ENCODE results near the gene LRMDA.

The LRMDA gene

DNA sequence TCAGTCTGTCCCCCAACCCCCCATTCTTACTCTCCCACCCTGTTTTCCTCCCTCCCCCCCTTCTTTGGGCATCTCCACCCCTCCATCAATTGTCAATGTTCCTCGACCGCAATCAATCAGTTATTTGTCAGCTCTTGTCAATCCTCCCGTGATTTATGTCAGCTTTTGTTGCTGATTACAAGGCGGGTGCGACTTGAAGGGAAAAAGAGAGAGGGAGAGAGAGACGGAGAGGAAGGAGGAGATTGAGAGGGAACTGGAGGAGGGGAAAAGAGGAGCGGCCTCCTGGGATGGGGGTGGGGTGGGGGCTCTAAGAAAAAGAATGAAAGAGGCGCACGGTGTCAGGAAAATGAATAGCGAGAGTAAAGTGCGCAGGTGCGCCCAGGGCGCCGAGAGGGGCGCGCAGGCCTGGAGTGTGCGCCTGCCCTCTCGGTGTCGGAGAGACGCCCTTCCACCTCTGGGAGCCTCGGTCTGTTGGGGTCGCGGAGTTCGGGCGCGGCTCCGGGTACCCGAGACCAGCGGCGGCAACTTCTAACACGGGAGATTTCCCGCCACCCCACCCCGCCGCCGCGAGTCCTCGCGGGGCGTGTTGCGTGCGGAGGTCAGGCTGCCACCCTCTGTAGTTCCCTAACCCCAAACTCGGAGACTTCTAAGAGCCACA, 28.8 kb upstream of the LRMDA start:
- no peak for DNase-seq

DNA sequence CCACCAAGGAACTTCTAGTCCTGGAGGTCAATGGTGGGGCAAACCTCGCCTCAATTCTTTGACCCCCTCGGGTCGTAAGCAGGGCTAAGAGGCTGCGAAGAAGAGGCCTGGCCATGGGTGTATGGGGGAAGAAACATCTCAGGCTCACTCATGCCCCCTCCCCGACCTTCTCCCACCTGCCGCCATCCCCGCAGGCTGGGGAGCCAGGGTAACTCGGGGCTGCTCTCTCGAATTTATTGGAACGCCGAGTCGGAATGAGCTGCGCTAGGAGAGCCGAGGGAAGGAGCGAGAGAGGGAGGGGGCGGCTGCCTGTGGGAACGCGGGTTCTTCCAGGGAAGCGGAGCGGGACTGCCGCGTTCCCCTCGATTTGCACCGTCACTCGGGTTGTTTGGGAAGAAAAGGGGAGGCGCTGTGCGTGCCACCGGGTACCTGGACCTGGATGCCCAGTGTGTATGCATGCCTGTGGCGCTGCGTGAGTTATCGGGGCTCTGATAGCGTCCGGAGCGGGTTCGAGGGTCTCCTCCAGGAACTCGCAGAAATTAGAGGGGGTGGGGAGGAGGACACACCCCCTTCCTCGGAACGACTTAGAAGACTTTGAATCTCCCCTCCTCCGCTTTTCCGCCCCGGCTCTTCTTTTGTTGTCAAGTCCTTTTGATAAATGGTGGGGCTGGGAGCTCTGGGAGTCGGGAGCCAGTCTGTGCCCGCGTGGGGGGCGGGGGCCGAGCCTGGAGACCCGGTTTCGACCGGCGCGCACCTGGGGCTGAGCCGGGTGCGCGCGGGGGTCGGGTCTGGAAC, 28.1 kb upstream of the LRMDA start:
- DNase-seq: no peak

DNA sequence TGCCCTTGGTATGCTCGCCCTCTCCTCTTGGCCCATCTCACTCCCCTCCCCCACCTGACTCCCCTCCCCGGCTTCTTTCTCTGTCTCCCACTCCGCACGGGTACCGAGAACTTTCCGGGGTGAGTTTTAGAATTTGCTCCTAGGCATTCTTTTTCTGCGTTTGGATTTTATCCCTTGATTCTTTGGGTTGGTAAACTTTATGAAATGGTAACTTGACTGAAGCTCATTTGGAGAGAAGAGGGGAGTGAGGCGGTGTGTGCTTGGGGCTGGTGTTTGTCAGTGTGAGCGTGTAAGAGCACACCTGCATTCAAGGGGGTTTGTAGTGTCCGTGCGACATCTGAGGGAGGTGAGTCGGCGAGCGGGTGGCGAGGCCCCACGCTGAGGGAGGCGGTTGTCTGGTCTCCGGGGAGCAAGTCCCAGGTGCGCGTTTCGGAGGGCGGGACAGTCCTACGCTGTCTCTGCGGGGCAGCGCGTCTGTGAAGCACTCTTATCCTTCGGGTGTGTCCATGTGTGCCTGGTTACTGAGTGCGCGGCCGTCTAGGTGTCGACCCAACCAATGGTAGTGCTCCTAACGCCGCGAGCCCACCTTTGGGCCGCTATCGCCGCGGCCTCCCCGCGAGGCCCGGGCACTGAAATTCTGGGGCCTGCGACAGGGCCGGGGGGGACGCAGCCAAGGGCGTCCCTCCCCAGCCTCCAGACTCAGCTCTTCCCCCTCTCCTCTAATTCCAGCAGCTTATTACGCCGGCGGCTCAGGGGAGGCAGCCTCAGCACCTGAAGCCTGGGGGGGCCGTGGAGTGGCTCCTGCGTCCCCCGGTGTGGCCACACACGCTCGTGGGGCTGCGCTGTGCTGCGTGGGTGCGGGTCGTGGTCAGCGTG, 27.2 kb upstream of the LRMDA start:
- DNase-seq: no peak

DNA sequence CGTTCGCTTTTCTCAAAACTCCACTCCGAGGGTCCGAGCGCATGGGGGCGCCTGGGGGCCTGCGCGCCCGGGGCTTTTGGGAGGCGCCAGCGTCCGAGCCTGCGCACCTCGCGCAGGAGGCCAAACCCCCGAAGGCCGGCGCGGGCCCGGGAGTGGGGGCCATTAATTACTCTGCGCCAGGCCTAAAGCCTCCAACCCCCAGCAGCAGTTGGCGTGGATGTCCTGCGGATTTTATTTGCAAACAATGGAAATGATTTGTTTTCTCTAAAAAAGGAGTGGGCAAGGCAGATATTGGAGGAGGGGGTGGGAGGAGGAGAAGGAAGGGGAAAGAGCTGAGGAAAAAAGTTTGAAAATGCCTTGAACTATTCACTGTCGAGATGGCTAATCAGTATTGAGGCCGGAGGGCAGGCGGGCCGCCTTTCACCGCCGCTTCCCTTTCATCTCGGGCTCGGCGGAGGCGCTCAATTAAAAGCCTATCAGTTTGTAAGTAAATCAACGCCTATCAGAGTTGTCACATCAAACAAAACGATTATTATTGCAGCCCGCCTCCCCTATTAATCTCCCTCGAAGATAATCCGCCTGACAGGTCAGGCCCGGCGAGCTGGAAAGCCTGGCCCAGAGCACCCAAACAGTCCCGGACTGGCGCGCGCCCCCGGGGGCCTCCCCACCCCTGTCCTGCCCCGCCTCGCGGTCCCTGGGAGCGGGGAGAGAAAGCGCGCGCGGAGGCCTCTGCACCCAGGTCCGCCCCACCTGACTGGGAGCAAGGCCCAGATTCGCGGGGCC, 26.4 kb upstream of the LRMDA start:
- DNase-seq: no peak

DNA sequence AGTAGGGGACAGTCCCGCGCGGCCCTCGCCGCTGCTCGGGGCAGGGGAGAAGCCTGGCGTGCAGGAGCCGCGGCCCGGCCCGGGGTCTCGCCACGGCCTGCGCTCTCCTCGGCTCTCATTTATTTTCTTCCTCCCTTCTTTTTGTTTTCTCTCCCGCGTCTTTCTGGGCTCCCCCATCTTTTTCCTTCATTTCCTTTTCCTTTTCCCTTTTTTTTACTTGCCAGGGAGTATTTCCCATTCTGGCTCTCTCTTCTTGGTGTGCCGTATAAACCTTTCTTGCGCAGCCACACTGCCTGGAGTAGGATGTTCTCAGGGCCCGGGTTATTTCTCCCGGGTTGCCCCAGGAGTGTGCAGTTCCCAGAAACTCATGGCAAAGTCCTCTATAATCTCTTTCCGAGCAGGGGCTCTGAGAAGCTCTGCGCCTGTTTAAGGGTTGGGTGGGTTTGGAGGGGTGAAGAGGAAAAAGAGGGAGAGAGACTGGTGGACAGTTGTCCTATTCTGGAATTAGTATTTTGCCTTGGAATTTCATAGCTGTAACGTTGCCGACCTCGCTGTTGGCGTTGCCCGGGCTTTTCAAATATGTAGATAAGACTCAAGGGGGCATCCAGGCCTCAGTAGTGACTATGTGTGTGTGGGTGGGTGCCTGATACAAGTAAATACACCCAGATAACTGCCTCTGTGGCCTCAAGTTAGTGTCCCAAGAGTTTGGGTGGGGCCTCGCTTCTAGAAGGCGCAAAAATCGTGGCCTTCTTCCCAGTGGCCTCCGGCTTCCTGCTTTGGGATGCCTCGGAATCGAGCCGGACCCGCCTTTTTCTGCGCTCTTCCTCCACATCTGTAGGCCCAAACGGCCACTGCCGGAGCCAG, 25.6 kb upstream of the LRMDA start:
- DNase-seq: no peak

DNA sequence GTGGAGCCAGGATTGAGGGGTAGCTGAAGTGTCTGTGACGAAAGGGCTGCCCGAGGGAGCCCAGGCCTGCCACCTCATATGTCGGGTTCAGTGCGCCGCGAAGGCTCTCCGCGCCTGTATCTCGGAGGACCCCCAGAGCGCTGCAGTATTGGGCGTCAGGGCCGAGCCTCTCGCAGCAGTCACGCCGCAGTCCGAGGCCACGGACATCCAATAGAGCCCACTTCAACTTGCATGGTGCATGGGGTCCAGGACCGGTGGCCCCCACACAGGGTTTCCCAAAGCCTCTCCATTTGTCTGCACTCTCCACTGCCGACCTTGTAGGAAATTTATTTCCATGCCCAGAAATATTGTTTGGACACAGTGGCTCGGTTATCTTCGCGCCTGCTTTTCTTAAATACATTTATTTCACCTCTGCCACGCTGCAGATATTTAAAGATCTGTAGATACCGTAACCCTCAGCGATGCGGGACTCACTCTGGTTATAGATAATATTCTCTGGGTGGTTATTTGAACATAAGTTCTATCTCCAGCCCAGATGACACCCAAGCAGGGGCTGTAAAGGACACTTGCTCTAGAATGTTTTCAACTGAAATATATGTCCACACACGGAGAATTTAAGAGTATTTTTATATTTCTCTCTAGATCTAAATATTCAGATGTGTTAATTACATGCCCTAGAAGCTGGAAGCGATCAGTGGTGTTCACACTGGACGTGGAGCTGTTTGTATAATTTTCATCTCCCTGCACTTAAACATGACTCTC, 24.8 kb upstream of the LRMDA start:
- DNase-seq: no peak

DNA sequence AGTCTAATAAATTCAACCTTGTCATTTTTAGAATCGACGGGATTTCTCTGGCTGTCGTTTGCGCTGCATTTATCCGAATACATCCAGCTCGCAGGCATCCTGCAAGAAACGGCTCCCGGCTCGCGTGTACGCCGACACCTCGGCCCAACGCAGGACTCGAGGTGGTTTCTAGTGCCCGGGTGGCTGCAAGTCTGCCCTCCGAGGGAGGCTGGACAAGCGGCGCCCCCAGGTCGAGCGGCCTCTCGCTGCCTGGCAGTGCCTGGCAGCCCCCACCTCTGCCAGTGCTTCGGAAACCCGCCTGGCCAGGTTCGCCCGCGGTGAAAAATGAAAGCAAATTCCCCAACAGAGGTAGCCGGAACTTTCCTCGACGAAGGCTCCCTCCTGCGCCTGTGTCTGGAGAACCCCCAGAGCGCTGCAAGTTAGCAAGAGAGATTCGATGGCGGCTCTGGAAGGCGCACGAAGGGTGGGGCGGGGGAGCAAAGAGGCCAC, 24.2 kb upstream of the LRMDA start:
- DNase-seq: no peak

DNA sequence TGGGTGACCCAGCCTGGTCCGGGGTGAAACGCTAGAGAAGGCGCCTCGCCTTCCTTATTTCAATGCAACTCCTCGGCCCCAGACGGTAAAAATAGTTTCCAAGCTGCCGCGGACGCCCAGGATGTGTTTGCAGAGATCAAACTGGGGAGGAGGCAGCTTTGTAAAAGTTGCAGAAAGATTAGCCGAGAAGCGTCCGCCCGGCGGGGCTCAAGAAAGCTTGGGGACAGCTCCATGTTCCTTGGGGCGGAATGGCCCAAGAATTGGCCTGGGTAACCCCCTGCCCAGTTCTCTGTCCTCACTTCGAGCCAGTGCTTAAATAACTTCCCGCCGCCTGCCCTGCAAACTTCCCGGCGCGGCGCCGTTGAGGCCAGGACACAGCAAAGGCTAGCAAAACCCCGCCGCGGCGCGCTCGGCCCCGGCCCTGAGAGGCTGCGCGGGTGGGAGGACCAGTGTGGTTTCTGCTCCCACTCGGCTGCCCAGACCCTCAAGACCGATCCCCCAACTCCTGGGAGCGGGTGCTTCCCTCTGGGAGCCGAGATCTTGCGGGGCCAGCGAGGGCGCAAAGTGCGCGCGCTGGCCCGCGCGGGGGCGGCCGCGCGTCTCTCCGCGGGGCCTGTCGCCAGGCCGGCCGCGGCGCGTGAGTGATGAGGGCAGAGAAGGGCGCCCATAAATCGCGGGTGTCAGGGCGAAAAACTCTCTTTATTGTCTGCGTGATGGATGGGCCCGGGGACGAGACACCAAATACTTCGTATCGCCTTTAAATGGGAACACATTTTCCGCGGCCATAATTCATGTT, 23.5 kb upstream of the LRMDA start:
- no peak for DNase-seq

DNA sequence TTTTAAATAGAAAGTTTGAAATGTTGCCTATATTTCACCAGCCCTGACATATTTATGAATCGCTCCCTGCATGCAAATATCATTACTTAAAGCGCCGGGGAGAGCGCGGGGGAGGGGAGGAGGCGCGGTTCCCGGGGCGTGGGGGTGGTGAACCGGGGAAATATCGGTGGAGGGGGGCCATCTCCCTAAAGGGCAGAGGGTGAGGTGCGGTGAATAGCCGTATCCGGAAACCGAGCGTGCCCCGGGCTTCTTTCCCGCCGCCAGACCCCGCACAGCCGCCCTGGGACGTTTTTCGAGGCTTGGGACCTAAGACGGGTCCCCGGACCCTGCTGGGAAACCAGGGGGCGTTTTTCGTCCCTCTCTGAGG, 22.9 kb upstream of the LRMDA start:
- no peak for DNase-seq

DNA sequence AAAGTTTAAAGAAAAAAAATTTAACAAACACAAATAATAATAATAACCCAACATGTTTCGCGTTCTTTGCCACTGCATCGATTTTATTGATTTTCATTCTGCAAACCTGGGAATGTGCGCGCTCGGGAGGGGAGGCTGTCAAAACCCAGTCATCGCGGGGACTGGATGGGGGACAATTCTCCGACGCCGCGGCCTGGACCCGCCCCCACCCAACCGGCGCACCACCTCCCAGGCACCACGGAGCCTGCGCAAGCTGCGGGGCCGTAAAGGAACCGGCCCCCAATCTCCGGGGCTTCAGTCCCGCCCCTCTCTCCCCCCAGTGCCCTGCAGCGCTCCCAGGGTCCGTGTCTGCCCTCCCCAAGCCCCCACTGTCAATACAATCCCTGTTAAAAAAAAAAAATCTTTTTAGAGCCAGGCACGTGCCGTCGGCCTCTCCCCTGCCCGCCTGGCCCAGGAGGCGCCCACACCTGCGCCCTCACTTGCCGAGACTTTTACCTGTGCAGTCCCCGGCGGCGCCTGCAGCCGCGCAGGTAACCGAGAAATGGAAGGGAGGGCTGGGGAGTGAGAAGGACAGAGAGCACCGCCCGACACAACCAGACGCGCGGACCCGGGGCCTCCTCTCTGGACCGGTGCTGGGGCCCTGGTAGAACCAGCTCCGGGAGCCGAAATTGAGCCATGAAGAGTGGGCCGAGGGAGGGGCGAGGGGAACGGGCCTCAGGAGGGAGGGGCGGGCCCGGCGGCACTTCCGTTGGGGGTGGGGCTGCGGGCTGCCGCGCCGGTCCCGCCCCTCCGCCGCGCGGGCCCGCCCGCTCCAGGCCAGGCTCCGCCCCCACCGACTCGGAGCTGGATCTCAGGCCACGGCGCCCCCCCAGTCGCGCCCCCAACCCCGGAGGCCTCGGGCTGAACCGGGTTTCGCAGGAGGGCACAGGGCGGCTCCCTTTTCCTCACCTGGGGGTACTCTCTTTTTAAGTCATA, 22.2 kb upstream of the LRMDA start:
- no peak for DNase-seq

DNA sequence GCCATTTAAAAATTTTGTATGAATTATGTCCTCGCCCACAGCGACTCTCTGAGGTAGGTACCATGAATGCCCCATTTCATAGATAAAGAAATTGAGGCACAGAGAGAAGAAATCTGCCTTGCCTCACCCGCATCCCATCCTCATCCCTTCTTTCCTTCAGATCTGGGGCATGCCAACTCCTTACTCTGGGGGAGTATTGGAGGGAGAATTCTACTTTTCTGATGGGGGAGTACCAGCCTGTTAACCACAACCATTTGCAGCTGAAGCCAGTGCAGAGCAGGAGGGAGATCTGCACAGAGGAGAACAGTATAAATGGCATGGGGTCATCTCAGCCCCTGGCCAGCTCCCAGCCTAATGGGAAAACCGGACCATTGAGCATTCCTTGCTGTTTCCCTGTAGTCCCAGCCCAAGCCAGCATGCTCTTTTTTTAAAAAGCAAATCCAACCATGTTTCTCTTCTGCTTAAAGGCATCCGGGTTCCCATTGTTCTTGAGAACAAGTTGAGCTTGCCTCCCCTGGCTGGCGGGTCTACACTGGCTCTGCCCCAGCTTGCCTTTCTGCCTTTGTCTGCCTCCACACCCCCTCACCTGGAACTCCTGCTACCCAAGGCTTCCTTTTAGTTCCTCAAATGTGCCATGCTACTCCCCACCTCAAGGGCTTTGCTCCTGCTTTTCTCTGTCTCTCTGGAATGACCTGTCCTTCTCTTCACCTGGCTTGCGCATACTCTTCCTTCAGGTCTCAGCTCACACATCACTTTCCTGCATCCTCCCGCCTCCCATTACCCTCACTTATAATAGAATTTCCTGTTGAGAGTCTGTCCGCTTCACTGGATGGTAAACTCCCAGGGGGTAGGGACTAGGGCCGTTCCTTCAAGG, 21.1 kb upstream of the LRMDA start:
- no peak for DNase-seq

DNA sequence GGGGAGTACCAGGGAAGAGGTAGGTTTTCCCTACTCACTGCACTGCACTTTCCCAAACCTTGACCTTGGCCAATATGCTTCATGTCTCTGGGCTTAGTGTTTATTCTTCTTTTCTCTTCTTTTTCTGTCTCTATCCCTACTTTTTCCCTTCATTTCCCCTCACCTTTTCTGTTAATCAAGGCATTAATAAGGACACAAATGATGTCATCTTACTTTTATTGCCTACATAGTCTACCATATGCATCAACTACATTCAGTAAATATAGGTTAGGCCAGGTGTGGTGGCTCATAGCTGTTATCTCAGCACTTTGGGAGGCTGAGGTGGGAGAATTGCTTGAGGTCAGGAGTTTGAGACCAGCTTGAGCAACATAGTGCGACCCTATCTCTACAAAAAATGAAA, 16.9 kb upstream of the LRMDA start:
- DNase-seq: no peak

DNA sequence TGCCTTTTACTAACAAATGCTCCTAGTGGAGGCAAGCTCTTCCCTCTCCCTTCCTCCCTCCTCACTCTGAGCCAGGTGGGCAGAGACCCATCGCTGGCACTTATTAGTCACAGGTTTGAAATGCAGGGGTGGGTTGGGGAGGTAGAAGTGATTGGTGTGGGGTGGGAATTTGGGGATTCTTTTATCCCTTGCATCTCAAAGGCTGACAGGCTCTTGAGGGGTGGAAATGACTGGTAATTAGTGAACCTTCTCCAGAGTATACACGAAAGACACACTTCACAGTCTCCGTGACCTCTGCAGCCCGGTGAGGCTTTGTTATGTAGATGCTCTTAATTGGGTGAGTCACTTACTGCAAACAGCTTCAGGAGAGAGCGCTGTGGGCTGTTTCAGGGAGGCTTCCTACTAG, 13.9 kb upstream of the LRMDA start:
- no peak for DNase-seq

DNA sequence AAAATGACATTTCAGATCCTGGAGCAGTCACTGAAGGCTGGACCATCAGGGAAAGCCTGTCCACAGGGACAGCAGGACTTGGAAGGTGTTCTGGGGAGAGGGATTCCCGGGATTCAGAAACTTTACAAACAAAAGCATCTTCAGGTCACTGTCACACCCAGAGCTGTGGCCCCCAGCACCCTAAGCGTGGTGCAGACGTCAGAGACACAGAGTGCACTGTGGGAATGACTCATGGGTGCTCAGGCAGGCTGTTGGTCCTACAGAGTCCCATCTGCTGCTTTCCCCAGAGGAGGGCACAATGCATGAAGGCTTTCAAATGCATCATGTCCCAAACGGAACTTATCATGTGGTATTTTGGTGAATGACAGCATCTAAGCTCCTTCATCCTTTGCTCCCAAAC, 13.1 kb upstream of the LRMDA start:
- DNase-seq: no peak

DNA sequence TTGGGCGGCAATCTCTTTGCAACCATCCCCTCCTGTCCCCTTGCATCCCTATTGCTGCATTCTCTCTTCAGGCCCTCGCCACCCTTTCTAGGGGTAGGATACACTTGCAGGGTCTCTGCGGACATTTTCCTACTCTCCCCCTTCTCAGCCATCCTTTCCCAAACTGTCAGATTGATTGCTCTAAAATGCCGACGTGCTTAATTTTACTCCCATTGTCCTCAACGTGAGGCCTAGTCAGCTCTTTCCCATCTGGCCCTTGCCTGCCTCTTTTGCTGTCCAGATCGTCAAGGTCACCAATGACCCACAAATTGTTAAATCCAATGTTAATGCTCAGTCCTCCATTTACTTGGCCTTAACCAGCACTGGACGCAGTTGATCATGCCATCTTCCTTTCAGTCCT, 12.7 kb upstream of the LRMDA start:
- no peak for DNase-seq

DNA sequence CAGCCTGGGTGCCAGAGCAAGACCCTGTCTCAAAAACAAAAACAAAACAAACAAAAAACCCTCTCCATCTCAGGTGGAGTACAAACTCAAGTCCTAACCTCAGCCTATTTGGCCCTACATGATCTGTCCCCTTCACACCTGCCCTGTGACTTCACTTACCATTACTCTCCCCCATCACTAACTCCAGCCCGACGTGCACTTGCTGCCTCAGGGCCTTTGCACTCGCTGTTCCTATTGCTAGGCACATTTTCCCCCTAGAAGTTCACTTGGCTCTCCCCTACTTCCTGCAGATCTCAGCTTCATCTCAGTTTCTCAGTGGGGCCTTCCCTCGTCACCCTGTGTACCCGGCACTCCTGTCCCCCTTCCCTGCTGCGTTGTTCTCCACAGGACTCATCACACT, 8.5 kb upstream of the LRMDA start:
- no peak for DNase-seq

DNA sequence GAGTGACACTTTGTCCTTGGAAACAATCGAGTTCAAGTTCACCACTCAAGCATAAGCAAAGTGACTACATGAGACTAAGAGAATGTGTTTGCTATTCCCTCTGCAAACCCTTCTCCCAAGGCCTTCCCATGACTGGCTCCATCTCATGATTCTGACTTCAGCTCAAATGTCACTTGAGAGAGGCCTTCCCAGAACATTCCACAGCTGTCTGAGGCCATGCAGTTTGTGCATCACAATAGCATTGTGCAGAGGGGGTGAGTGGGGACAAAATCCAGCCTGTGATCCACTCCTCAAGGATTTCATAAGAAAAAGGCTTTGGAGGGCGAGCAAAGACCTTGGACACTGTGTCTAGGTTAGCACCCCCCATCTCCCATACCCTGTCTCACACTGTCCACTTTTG, 6.9 kb upstream of the LRMDA start:
- DNase-seq: no peak

Measured in NCI-H524 treated with DMSO at 0.1 percent for 48 hours (cell line).